ENCODE data around the gene OR11H12. TPM values are rescaled to one million over a fixed set of nuclear protein-coding genes. Genes with fewer than 3 reads are reported as not detected.

OR11H12 gene, protein sequence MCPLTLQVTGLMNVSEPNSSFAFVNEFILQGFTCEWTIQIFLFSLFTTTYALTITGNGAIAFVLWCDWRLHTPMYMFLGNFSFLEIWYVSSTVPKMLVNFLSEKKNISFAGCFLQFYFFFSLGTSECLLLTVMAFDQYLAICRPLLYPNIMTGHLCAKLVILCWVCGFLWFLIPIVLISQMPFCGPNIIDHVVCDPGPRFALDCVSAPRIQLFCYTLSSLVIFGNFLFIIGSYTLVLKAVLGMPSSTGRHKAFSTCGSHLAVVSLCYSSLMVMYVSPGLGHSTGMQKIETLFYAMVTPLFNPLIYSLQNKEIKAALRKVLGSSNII
- not detected in 2 replicates for total RNA-seq

GRCh38 chr14:18600817-18601216, at the start of gene OR11H12:
OR11H12 (plus strand) TSS chr14:18601117; CDS start chr14:18601117, 0 bp downstream.

